ENCODE data around the gene DOCK10.

Gene DOCK10

GRCh38 chr2:225041207-225041850 is 939 bp downstream of the DOCK10 start:
- DNase-seq (ENCODE audit: low spot score): no peak

- DNase-seq (ENCODE audit: low spot score): no peak
Observed at GRCh38 chr2:225040856-225041206, 1.4 kb downstream of the DOCK10 start.

GRCh38 chr2:225040142-225040541 is 2.1 kb downstream of the DOCK10 start:
- DNase-seq (ENCODE audit: low spot score): no peak

GRCh38 chr2:225038231-225038523 is 4.1 kb downstream of the DOCK10 start:
- DNase-seq (ENCODE audit: low spot score): no peak

GRCh38 chr2:225037415-225038230 is 4.6 kb downstream of the DOCK10 start:
- no peak for DNase-seq (ENCODE audit: low spot score)

GRCh38 chr2:225036431-225036830 is 5.8 kb downstream of the DOCK10 start:
- DNase-seq (ENCODE audit: low spot score): no peak

GRCh38 chr2:225033440-225034318 is 8.6 kb downstream of the DOCK10 start:
- DNase-seq (ENCODE audit: low spot score): no peak

- no peak for DNase-seq (ENCODE audit: low spot score)
Observed at GRCh38 chr2:225032246-225032645, 10.0 kb downstream of the DOCK10 start.

GRCh38 chr2:225031599-225031998 is 10.7 kb downstream of the DOCK10 start:
- DNase-seq (ENCODE audit: low spot score): no peak

- DNase-seq (ENCODE audit: low spot score): no peak
Observed at GRCh38 chr2:225030893-225031292, 11.4 kb downstream of the DOCK10 start.

- DNase-seq (ENCODE audit: low spot score): no peak
Observed at GRCh38 chr2:225030203-225030602, 12.1 kb downstream of the DOCK10 start.

- no peak for DNase-seq (ENCODE audit: low spot score)
Observed at GRCh38 chr2:225028572-225028971, 13.7 kb downstream of the DOCK10 start.

- DNase-seq (ENCODE audit: low spot score): no peak
Observed at GRCh38 chr2:225027061-225027762, 15.1 kb downstream of the DOCK10 start.

- DNase-seq (ENCODE audit: low spot score): no peak
Observed at GRCh38 chr2:225025917-225026571, 16.2 kb downstream of the DOCK10 start.

- DNase-seq (ENCODE audit: low spot score): no peak
Observed at GRCh38 chr2:225022188-225022587, 20.1 kb downstream of the DOCK10 start.

- DNase-seq (ENCODE audit: low spot score): no peak
Observed at GRCh38 chr2:225020168-225020849, 22.0 kb downstream of the DOCK10 start.

GRCh38 chr2:225019105-225019504 is 23.2 kb downstream of the DOCK10 start:
- DNase-seq (ENCODE audit: low spot score): no peak

GRCh38 chr2:225017713-225018112 is 24.6 kb downstream of the DOCK10 start:
- DNase-seq (ENCODE audit: low spot score): no peak

- DNase-seq (ENCODE audit: low spot score): no peak
Observed at GRCh38 chr2:225017098-225017685, 25.1 kb downstream of the DOCK10 start.

- DNase-seq (ENCODE audit: low spot score): no peak
Observed at GRCh38 chr2:225013425-225014365, 28.6 kb downstream of the DOCK10 start.
